Measurements from ENCODE around the gene UCP2.
A peak's percentile ranks its signal among the peaks of the same experiment; 100 is the strongest.

Gene UCP2

DNA sequence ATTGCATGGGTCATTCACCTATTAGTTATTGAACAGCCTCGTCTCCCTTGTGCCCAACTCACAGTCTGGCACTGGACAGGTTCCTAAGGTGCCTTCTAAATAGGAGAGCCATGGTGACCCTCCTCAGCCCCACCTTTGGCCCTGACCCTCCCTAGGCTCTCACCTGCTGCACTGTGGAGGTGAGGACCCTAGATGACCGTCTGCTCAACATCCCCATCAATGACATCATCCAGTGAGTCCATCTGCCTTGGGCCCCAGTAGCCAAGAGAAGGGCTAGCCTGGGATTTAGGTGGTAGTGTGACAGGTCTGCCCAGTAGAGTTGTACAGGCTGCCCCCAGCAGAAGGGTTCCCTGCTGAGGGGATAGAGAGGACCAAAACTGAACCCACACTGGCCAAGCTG lies 13.6 kb downstream of the UCP2 start:
- no peak for DNase-seq

DNA sequence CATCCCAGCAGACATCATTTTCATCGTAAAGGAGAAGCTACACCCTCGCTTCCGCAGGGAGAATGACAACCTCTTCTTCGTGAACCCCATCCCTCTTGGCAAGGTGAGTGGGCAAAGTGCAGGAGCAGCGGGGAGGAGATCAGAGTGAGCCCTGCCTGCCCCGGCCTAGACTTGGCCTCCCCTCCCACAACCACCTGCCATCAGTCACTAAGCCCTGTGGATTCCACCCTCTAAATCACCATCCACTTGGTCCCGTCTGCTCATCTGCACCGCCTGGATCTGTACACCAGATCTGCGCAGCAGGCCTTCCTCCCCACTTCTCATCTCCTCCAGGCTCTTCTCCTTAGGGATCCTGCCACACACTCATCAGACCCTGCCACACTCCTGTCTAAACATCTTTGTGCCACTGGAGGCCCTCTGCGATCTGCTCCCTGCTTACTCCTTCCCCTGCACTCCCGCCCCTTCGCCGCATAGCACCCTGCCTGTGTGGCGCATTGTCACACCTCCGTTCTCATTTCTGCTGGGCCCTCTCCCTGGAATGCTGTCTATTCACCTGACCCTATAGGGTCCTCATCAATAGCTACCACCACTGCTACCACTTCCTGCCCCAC lies 14.2 kb downstream of the UCP2 start:
- peak; percentile 51 for DNase-seq

DNA sequence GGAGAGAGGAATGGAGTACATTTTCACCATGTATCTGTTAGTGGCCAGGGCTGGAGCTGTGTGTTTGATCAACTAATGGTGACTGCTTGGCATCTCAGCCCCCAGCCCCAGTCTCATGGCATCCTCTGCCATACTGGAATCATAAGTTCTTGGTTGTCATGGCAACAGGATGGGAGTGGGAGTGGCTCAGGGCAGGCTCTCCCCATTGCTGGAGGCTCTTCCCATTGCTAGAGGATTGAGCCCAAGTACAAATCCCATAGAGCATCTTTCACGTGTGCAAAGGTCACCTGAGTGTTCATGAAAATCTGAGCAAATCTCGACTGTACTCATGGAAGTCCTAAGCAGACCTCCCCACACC lies 16.9 kb downstream of the UCP2 start:
- DNase-seq, result peak; percentile 22

DNA sequence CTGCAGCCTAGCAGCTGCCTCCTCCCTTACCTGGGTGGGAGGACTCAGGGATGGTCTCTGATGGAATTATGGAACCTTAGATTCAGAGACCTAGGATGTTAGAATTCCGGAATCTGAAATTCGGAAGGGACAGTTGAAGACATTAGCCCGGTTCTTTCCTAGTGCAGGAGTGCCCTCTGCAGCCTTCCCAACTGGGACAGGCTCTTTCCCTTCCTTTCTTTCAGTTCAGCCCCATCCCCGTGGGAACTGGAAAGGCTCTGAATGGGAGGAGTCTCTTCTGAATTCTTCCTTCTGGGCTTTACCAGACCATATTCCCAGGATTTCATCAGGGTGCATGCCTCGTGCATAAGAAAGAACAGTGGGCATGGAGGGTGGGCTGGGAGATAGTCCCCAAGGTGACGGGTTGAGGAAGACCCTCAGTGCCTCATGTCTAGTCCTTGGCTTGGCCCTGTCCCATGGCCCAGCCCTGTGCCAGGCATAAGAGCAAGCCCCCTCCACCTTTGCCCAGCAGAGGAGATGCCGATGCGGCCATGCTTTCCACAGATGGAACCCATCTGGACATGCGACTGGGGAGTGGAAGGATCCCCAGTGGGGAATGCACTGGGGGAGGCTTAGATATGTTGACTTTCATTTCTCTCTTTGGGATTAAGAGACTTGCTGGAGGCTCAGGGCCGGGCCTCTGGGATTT lies 17.4 kb downstream of the UCP2 start:
- DNase-seq, result peak; percentile 45

DNA sequence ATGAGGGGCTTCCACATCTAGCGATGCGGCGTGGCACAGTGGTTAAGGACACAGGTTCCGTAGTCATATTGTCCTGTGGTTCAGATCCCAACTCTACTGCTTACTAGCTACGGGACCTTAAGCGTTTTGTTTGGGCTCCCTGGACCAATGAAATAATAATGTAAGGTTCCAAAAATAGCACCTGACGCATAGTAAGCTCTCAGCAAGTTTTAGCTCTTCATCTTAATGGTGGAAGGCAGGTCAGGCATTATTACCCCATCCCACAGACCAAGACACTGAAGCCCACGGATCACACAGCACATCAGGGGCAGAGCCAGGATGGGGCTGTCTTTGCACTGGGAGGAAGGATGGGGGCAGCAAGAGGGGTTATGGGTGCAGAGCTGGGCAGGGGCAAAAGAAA lies 18.8 kb downstream of the UCP2 start:
- DNase-seq, result no peak

DNA sequence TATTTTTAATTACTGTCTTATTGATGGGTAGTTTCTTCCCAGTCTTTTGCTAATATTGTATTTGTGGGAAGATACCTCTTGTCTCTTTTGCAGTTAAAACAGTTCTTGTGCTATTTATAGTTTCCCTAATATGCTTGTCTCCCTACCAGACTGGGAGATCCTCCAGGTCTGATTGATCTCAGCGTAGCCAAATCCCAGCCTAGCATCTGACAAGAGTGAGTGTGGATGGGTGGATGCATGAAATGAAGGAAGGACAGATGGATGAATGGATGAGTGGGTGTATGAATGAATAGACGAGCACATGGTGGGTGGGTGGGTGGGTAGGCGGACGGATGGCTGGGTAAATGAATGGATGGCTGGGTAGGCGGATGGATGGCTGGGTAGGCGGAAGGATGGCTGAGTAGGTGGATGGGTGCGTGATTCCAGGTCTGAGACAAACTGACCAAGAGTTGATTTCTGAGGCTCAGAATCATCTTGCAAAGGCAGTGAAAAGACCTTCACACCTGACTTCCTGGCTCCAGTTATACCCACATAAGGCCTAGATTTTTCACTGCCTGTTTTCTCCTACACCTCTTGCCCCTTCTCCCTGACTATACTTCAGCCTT lies 20.4 kb downstream of the UCP2 start:
- peak; percentile 37 for DNase-seq

DNA sequence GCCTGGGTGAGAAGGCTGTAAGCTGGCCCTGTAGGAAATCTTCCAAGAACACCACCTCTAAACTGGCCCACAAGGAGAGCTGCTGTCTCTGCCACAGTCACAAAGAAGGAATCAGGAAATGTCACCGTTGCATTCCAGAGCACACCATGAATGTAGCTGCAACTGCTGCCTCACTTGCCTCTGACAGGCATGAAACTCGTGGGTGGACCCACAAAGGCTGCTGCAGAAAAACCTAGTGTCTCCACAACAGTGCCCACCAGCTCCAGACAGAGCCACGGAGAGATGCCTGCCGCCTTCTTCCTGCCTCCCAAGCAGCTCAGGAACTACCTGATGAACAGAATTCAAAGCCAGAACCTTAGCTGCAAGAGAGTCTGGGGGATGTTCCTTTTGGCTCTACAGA lies 21.3 kb downstream of the UCP2 start:
- DNase-seq, result peak; percentile 62

DNA sequence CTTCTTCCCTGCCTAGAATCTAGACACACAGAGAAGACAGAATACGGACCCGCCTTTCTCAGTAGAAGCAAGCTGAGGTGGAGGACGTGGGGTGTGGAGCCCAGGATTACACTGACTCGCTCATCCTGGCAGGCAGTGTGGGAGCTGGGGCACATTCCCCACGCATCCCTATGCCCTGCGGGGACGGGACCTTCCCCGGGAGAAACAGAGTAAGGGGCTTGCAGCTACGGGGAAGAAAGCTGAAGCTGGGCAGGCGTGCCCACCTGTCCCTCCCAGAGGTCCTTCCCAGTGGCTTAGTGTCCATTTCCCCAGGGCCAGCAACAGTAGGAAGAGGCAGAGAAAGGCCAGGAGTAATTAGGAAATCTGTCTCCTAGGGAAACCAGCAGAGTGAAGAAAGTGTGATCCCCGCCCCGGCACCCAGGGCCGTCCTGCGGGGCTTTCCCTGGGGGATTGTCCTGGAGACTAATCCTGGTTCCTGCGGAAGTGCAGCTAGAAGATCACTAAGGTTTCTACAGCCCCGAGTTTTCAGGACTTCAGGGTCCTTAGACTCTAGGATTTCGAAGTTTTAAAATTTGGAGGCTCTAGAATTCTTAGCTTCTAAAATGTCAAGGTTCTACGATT lies 24.0 kb downstream of the UCP2 start:
- DNase-seq, result peak; percentile 43

DNA sequence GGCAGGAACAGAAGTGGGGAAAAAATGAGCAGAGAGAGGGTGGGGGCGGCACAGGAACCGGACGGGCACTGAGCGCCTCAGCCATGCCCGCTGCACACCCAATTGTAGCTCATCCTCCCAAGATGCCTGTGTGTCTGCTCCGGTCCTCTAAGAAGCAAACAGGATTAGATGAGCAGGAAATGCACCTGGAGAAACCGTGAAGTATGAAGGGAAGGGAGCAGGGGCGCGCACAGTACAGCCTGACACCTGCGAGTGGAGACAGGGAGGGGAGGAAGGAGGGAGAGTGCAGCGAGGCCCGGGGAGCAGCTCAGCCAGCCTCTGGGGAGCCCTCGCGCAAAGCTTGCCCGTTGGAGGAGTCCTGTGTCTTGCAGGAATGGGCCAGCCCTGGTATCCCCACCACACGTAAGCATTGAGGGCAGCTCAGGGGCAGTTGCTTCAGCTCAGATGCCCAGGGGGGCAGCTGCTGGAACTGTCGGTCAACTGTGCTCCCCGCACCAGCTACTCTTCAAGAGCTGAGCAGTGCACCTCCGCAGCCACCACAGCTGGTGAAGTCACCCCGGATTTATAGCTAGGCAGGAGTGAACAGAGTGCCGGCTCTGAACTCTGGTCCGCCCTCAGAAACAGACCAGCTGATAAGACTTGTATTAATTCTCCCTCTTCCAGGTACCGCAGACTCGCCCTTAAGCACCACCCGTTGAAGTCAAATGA lies 24.8 kb downstream of the UCP2 start:
- DNase-seq, result peak; percentile 48

DNA sequence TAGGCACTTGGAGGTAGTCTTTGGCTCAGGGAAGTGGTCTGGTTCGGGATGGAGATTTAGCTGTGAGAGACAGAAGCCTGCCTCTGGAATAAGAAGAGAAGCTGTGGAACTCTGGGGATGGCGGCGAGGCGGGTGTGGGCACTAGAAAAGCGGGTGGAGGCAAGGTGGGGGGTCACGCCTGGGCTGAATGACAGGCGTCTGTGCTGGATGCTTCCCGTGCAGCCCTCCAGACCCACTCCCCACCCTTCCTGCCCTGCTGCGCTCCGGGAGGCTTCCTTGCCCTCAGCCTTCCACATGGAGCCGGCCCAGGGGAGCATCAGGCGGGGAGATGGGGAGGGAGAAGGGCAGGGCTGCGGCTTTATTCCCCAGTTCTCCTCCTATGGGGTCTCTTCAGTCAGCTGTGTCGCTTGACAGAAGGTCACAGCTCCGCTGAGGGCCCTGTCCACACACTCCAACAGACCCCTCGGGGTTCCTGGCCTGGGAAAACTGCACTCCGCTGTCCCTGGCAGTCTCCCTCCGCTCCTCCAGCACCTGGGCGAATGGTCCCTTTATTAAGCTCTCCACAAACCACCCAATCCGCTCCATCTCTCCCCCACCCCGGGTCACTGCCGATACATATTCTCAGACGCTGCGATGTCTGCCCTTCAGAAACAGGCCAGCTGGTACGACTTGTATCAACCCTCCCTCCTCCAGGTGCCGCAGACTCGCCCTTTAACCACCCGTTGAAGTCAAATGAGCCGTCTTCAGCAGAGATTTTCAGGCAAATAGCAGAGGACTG lies 25.6 kb downstream of the UCP2 start:
- DNase-seq, result peak; percentile 36

DNA sequence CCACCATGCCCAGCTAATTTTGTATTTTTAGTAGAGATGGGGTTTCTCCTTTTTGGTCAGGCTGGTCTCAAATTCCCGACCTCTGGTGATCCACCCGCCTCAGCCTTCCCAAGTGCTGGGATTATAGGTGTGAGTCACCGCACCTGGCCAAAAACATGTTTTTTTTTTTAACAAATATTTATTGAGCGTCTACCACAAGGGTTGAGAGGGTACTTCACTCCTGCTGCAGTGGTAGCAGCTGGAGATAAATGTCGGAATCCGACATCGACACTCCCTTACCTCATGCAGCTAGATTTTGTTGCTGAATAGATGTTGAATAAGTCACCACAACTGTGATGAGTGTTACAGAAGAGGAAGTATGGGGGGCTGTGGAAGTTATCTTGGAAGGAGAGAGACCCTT lies 30.8 kb downstream of the UCP2 start:
- DNase-seq, result no peak

DNA sequence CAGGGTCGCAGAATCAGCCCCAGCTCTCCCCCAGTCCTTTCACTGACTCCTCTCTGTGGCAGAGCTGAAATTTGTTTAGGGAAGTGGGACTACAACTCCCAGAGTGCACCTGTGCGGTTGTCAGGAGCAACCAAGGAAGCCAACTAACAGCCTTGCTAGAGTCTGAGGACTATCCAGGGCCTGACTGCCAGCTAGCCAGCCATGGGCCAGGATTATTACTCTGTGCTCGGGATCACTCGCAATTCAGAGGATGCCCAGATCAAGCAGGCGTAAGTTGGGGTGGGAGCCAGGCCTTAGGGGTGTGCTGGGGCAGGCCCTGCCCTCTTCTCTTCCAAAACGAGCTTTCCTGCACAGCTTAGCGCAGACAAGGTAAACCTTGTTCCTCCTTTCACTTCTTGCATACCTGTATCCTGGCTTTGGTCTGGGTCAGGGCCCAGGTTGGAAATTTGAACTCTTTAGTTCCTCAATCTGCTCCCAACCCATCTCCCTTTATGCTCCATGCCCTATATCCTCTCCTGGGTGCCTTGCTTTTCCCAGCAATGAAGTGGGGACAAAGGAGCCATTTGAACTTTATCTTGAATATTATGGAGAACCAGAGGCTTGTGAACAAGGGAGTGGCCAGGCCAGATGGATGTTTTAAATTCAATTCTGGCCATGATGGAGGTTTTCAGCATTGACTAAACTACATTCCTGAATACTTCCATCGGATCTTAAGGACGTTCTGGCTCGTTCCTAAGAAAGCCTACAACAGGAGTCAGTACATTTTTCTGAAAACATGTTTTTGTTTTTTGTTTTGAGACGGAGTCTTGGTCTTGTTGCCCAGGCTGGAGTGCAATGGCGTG lies 31.6 kb downstream of the UCP2 start, which contains the start of gene DNAJB13:
DNAJB13 (plus strand) TSS at position 158 of the 842 bp plus-strand sequence; CDS start at position 202, 44 bp downstream.
- peak; percentile 86 for DNase-seq

DNA sequence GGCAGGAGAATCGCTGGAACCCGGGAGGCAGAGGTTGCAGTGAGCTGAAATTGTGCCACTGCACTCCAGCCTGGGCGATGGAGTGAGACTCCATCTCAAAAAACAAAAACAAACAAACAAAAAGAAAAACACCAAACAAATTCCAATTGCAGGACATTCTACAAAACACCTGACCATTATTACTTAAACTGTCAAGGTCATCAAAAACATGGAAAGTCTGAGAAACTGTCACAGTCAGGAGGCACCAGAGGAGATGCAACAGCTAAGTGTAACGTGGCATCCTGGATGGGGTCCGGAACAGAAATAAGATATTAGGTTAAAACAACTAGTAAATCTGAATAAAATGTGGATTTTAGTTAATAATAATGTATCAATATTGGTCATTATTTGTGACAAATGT lies 32.7 kb downstream of the UCP2 start:
- DNase-seq, result no peak

DNA sequence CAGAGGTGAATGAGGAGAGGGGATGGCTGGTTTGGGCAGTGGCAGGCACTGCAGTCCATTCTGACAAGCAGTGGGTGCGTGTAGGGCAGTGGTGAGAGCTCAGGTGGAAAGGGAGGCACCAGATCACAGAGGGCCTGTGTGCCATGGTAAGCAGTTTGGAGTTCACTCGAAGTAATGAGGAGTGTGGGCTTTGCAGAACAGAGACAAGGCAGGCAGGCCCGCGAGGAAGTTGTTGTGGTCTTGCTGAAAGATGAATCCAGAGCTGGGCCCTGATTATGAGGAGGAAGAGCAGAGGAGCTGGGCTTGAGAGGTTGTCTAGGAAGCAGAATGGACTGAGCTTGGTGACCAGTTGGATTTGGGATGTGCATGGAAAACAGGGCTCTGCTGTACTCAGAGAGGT lies 33.4 kb downstream of the UCP2 start:
- DNase-seq, result peak; percentile 29

DNA sequence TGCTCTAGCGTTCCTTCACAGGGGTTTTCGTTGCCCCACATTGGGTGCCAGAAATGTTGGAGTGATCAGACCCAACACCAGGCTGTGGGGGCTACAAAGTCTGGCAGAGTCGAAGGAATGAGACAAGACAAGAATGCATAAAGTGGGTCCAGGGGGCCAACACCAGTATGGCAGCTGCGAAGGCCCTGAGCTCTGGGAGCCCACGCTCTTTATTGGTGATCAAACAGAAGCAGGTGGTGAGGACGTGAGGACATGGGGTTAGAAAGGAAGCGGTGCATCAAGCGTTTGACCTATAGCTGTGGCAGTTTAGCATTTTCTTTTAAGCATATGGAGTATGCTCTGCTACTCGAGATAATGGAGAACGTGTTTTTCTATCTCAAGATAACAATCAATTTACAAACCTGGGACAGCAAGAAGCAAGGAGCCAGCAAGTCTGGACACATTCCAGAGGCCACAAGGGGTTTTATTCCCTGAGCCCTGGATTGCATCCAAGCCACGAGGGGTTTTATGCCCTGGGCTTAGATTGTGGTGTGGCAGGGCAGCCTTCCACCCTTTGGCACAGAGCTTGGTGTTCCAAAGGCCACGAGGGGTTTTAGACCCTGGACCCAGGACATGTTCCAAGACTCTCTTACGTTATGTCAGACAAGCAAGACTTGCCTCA lies 35.7 kb downstream of the UCP2 start:
- peak; percentile 7 for DNase-seq

DNA sequence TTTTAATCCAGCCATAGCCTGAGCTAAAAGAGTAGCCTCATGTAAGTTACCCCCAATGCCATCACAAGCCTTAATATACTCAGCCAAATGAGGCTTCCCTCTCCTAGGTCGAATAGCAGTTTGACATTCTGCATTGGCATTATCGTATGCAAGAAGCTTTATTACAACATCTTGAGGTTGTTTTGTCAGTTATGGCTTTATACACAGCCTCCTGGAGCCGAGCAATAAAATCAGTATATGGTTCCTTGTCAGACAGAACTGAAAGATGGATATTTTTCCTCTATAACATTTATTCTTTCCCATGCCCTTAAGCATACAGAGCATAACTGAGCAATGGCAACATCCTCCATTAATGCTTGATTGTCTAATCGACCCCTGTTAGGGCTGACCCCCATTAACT lies 37.2 kb downstream of the UCP2 start:
- peak; percentile 7 for DNase-seq

DNA sequence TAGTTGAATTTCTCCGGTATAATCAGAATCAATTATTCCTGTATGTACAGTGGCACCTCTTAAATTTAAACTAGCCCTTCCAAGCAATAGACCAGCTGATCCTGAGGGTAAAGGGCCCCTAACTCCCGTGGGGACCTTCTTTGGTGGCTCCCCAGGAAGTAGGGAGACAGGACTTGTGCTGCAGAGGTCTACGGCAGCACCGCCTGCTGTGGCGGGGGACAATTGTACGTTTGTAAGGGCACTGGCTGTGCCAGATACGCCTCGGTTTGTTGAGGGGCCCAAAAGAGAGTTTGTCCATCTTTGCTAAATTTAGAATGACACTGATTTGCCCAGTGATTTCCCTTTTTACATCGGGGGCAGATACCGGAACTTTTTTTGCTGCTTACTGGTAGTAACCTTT lies 37.7 kb downstream of the UCP2 start:
- DNase-seq, result peak; percentile 15

DNA sequence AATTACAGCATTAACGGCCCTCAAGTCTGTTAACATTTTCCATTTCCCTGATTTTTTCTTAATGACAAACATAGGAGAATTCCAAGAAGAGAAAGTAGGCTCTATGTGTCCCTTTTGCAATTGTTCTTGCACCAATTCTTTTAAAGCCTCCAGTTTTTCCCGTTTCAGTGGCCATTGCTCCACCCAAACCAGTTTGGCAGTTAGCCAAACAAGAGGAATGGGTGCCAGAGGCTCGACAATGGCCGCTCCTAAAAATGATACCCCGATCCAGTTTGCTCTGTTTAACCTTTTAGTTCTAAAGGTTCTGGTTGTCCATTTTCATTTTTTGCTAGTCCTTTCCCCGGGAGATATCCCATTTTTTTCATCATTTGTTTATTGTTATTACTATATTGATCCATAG lies 38.6 kb downstream of the UCP2 start:
- DNase-seq, result peak; percentile 11

DNA sequence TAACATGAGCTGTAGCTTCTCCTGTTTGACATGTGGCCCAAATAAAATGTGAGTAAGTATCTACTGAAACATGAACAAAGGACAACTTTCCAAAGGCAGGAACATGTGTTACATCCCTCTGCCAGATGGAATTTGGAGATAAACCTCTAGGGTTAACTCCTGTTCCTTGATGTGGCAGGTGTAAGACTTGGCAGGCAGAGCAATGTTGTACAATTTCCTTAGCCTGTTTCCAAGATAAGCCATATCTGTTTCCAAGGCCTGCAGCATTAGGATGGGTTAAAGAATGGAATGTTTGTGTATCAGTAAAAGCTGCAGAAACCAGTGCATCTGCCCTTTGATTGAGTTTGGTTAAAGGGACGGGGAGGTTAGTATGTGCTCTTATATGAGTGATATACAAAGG lies 40.6 kb downstream of the UCP2 start:
- DNase-seq, result peak; percentile 14

DNA sequence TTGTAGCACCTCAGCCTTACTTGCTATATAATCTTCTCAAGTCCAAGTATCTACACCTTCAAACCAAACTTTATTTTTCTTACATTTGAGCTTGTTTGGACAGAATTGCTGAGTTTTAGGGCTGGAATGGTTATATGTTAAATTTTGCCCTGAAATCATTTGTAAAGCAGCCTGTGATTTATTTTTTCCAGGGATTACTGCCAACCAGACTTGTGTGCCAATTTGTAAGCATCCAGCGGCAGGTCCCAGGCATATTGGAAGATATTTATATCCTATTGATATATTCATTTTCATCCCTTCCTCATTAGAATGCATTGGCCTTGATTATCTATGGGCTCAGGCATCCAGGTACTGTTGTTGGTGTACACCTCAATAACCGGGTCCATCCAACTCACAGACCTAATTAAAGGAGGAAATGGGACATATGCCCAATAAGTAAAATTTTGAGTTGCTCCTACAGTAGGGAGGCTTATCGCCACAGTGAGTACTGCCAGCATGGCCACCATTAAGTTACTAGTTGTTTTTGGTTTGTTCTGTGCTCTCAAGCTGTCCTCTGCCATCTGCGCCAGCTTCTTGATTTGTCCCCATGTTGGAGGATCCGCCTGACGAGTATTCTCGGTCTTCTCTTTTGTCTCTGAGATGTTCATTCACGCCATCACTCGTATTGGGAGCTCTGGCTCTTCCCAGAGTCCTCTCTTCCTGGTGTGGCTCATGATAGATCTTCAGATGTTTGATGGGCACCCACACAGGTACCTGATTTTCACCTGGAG lies 41.7 kb downstream of the UCP2 start:
- DNase-seq, result peak; percentile 20

All from islet precursor cell (in vitro differentiated cells).